K562 (cell line): ENCODE results near the gene CD6. TPM values are rescaled to one million over a fixed set of nuclear protein-coding genes. Genes with fewer than 3 reads are reported as not detected.

ENCODE experiments used
- ATAC-seq: fragments of 200-7000 bp; cut with Tn5 transposase; 3 replicates; pipeline ENCODE4 v1.9.1; 2020; ENCODE audit warnings: moderate library complexity
- BruUV-seq: library from RNA; stranded (reverse); fragments of 400-500 nt; replicated peaks from 2 replicates; lab custom pipeline; 2021; lab: Mats Ljungman, UMichigan
- CTCF ChIA-PET: fragments of 300-600 bp; formaldehyde crosslinking; extraction: SDS; loops from one replicate; lab custom pipeline; 2021; ENCODE audit warnings: low intra/inter-chr PET ratio; lab: Yijun Ruan, JAX
- POLR2A ChIA-PET: fragments of 300-600, 350-650 bp; sonication (Branson Sonifier 250); formaldehyde crosslinking; extraction: SDS; loops from one replicate; lab custom pipeline; 2021; ENCODE audit warnings: antibody characterized with exemption, inconsistent platforms; lab: Yijun Ruan, JAX
- DNase-seq, 4 experiments: peaks; one replicate each; pipeline versions ENCODE4 v3.0.0 to v3.0.0-alpha.2; 2011 to 2018; ENCODE audit warnings: low spot score in 3 of 4, mixed read lengths in 3 of 4; ENCODE audit errors: extremely low read depth in 1 of 4
- FAIRE-seq: peaks from 2 replicates; lab custom pipeline; 2011; peaks lifted over from hg19 to GRCh38; lab: Jason Lieb, UNC
- H2AFZ ChIP-seq: 2 replicates; pipeline ENCODE4 v1.6.0; 2011; ENCODE audit warnings: low read depth, low read length, control low read depth, inconsistent platforms
- H3K27ac ChIP-seq: fragments of 200-600 bp; 3 replicates; pipeline ENCODE4 v1.8.0; 2011; ENCODE audit warnings: low read depth, mild to moderate bottlenecking, control low read depth, inconsistent platforms, low read length, moderate library complexity, mixed read lengths; ENCODE audit errors: extremely low read depth
- H3K27me3 ChIP-seq, 2 experiments: fragments of 300-600 bp in 1 of 2; 2 replicates in 1 of 2; 3 replicates in 1 of 2; pipeline versions ENCODE4 v1.6.0 to v1.8.0; 2011; ENCODE audit warnings: inconsistent platforms in 2 of 2, low read length in 2 of 2, mild to moderate bottlenecking in 1 of 2, mixed read lengths in 1 of 2, moderate library complexity in 1 of 2; ENCODE audit not compliant: control insufficient read depth in 2 of 2, insufficient read depth in 2 of 2
- H3K36me3 ChIP-seq: fragments of 300-600 bp; 3 replicates; pipeline ENCODE4 v1.8.0; 2011; ENCODE audit warnings: mild to moderate bottlenecking, low read length, inconsistent platforms; ENCODE audit not compliant: control insufficient read depth, insufficient read depth
- H3K4me1 ChIP-seq, 2 experiments: fragments of 200-600 bp in 1 of 2; replicated peaks in 1 of 2; 2 replicates in 1 of 2; 3 replicates in 1 of 2; pipeline versions ENCODE4 v1.5.1 to v1.8.0; 2011; ENCODE audit warnings: inconsistent platforms in 2 of 2, low read length in 2 of 2, mild to moderate bottlenecking in 1 of 2, mixed read lengths in 1 of 2, moderate library complexity in 1 of 2; ENCODE audit not compliant: control insufficient read depth in 2 of 2, insufficient read depth in 2 of 2
- H3K4me2 ChIP-seq: 2 replicates; pipeline ENCODE4 v1.6.1; 2011; ENCODE audit warnings: low read length, control low read depth, inconsistent platforms, mixed read lengths; ENCODE audit not compliant: insufficient read depth
- H3K4me3 ChIP-seq: fragments of 200-600 bp; sonication (generic), shearing (Covaris generic); 2 replicates; pipeline ENCODE4 v1.5.1; 2016; ENCODE audit warnings: control low read depth, inconsistent platforms
- H3K79me2 ChIP-seq: fragments of 200-600 bp; 3 replicates; pipeline ENCODE4 v1.8.0; 2011; ENCODE audit warnings: low read length, inconsistent platforms; ENCODE audit not compliant: control insufficient read depth, insufficient read depth
- H3K9ac ChIP-seq, 2 experiments: 2 replicates each; pipeline versions ENCODE4 v1.6.0 to v1.6.1; 2011; ENCODE audit warnings: low read depth in 2 of 2, low read length in 2 of 2, control low read depth in 1 of 2, inconsistent platforms in 1 of 2, mild to moderate bottlenecking in 1 of 2, mixed read lengths in 1 of 2; ENCODE audit not compliant: insufficient read depth in 1 of 2
- H3K9me1 ChIP-seq: one replicate; pipeline ENCODE4 v1.6.0; 2011; ENCODE audit warnings: inconsistent platforms, mild to moderate bottlenecking, low read length, moderate library complexity; ENCODE audit not compliant: control insufficient read depth, insufficient read depth
- H3K9me3 ChIP-seq: replicated peaks from 2 replicates; pipeline ENCODE4 v1.5.1; 2011; ENCODE audit warnings: low read depth, low read length, inconsistent platforms; ENCODE audit not compliant: control insufficient read depth, insufficient read depth
- H4K20me1 ChIP-seq: replicated peaks from 2 replicates; pipeline ENCODE4 v1.6.1; 2011; ENCODE audit warnings: low read length, inconsistent platforms, mixed read lengths; ENCODE audit not compliant: control insufficient read depth, insufficient read depth
- ARNT ChIP-seq, 2 experiments: fragments of 450-650 bp; IDR thresholded peaks; 2 replicates each; pipeline ENCODE4 v1.6.1; 2016; ENCODE audit warnings: mild to moderate bottlenecking in 1 of 2
- CBX2 ChIP-seq: fragments of 200-600 bp; sonication (generic); IDR thresholded peaks from one replicate; pipeline ENCODE4 v1.6.1; 2012; ENCODE audit warnings: mild to moderate bottlenecking, low read length, inconsistent platforms; ENCODE audit not compliant: insufficient read depth, poor library complexity, severe bottlenecking
- FOXP1 ChIP-seq: sonication (generic); formaldehyde crosslinking; IDR thresholded peaks from 2 replicates; pipeline ENCODE4 v1.8.0; 2022; ENCODE audit warnings: mild to moderate bottlenecking, missing genetic modification reagents
- HDAC6 ChIP-seq: IDR thresholded peaks from 2 replicates; pipeline ENCODE4 v1.6.1; 2012; ENCODE audit warnings: low read depth, mild to moderate bottlenecking, control low read depth, inconsistent platforms, low read length, moderate library complexity
- LARP7 ChIP-seq: fragments of 450-650 bp; IDR thresholded peaks from 2 replicates; pipeline ENCODE4 v1.6.1; 2016
- PCBP2 ChIP-seq: fragments of 200-400 bp; formaldehyde crosslinking; IDR thresholded peaks from 2 replicates; pipeline ENCODE4 v1.6.1; 2018; ENCODE audit warnings: low read length, low read depth, mild to moderate bottlenecking, moderate library complexity; ENCODE audit not compliant: poor library complexity, severe bottlenecking
- POLR2G ChIP-seq: fragments of 200-400 bp; formaldehyde crosslinking; IDR thresholded peaks from 2 replicates; pipeline ENCODE4 v1.6.1; 2017; ENCODE audit warnings: low read depth, mild to moderate bottlenecking, antibody characterized with exemption, low read length, moderate library complexity
- RFX5 ChIP-seq: IDR thresholded peaks from 2 replicates; pipeline ENCODE4 v1.6.1; 2011; ENCODE audit warnings: low read depth, mild to moderate bottlenecking, improper control_type of control experiment, low read length
- WHSC1 ChIP-seq: IDR thresholded peaks from one replicate; pipeline ENCODE4 v1.6.1; 2012; ENCODE audit warnings: low read length, control low read depth, inconsistent platforms
- ZKSCAN8 ChIP-seq: fragments of 200-800 bp; sonication (Bioruptor generic); IDR thresholded peaks from 2 replicates; pipeline ENCODE4 v1.6.1; 2016; ENCODE audit warnings: missing genetic modification characterization, missing compliant biosample characterization
- ZNF12 ChIP-seq: sonication (generic); formaldehyde crosslinking; IDR thresholded peaks from 2 replicates; pipeline ENCODE4 v1.4.0; 2020; ENCODE audit warnings: mild to moderate bottlenecking, missing genetic modification reagents
- ZNF436 ChIP-seq: fragments of 250-450, 450-650 bp; sonication (Bioruptor Pico); formaldehyde crosslinking; IDR thresholded peaks from 2 replicates; pipeline ENCODE4 v1.7.0; 2020; ENCODE audit warnings: mild to moderate bottlenecking
- WGBS: fragments of 100-300 bp; shearing (Covaris generic); methylation state at CpG from one replicate; pipeline ENCODE4 v1.1.6; 2016; ENCODE audit warnings: low coverage, mixed read lengths; ENCODE audit not compliant: insufficient coverage; ENCODE audit errors: missing lambda C conversion rate; 5-methylcytosine and 5-hydroxymethylcytosine counted together
- in situ Hi-C: fragments of 300-500 bp; cut with MboI; formaldehyde crosslinking; loops from 4 replicates; pipeline ENCODE4 v1.15.0; 2018; ENCODE audit warnings: inconsistent platforms, mixed read lengths
- intact Hi-C: fragments of 100-400 bp; cut with micrococcal nuclease; formaldehyde crosslinking; loops from 2 replicates; pipeline ENCODE4 v1.14.2; 2022
- polyA plus RNA-seq, 8 experiments: library from polyadenylated mRNA; depleted of rRNA in 4 of 8; stranded (reverse) in 5 of 8; unstranded in 3 of 8; fragments of >200 nt; fragmentation: Nextera tagmentation in 2 of 8; fragmentation: Illumina TruSeq in 1 of 8; extraction: Ambion mirVana in 2 of 8; extraction: Trizol in 1 of 8; gene quantifications; 2 replicates each; pipeline versions ENCODE4 v1.2.1 to v1.2.3, GENCODE V29; 2011 to 2014; ENCODE audit warnings: inconsistent platforms in 1 of 8, missing spikeins in 1 of 8
- total RNA-seq, 7 experiments: library from RNA; depleted of rRNA in 6 of 7; stranded (reverse); fragments of >200 nt in 6 of 7; fragmentation: Illumina TruSeq in 2 of 7; extraction: Trizol in 2 of 7; gene quantifications; 2 replicates each; pipeline versions ENCODE4 v1.2.1 to v1.2.3, GENCODE V29; 2011 to 2021; ENCODE audit warnings: low replicate concordance in 1 of 7
- TF ChIP-seq, protein P1 (sequence below), 3 experiments: fragments of 200-800 bp in 1 of 3; fragments of 250-450 bp in 1 of 3; fragments of 450-650 bp in 1 of 3; sonication (Bioruptor Pico) in 1 of 3; sonication (Bioruptor generic) in 1 of 3; formaldehyde crosslinking in 1 of 3; IDR thresholded peaks; 2 replicates each; pipeline versions ENCODE4 v1.6.1 to v1.8.0; 2016 to 2022; ENCODE audit warnings: mild to moderate bottlenecking in 2 of 3, missing genetic modification characterization in 2 of 3, missing compliant biosample characterization in 1 of 3, moderate library complexity in 1 of 3
- TF ChIP-seq, protein P2 (sequence below), 2 experiments: fragments of 450-650 bp in 1 of 2; sonication (generic) in 1 of 2; formaldehyde crosslinking; conservative IDR thresholded peaks; 2 replicates each; pipeline versions ENCODE4 v1.4.0 to v1.8.1; 2020 to 2022; ENCODE audit warnings: mild to moderate bottlenecking in 1 of 2, missing genetic modification reagents in 1 of 2
- TF ChIP-seq, protein P3 (sequence below): sonication (generic); formaldehyde crosslinking; IDR thresholded peaks from 2 replicates; pipeline ENCODE4 v1.8.0; 2022; ENCODE audit warnings: mild to moderate bottlenecking, missing genetic modification reagents

CD6 gene
- total and polyA plus RNA-seq, 9 of the 15 experiments (the other 6 are each of a cell fraction or from before 2014, with no cell fraction given) = 0.84 TPM; not detected in 8

DNA sequence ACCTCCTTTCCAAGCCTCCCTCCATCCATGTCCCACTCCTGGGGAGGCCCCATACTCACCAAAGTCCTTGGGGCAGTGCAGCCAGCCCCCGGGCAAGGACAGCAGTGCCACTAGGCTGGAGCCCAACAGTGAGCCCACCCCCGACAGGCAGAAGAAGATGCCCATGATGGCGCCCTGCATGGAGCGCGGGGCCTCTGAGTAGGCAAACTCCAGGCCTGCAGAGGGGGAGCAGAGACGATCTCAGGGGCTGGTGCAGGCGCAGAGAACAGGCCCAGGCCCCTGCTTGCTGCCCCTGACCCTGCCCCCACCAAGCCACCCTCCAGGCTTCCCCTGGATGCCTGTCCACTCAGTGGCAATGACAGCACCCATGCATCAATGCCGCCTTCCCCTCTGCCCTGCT is 33.7 kb upstream of the CD6 start:
- CTCF ChIA-PET = no interaction called here
- H3K4me1 ChIP-seq = peaks cover 0 to 20% of the 10 kb centered on the region in 2 experiments; a peak in 1 of 5 replicates
- no peaks in the 10 kb centered on the region for H3K9me1 ChIP-seq
- no peak overlapping the region for H2AFZ ChIP-seq
- ATAC-seq (no peak), DNase-seq (no peak), FAIRE-seq (no peak)
- H3K4me3 ChIP-seq = no peak overlapping the region
- H4K20me1 ChIP-seq = peaks cover 16% of the 10 kb centered on the region
- no peak overlapping the region for H3K4me2 ChIP-seq
- no peaks in the 10 kb centered on the region for H3K36me3 ChIP-seq
- no TSS peak for BruUV-seq
- in situ Hi-C loops = no loop called here
- peaks cover 67 to 88% of the 10 kb centered on the region in 2 experiments for H3K27me3 ChIP-seq
- intact Hi-C loops = no loop called here
- H3K9me3 ChIP-seq = no peaks in the 10 kb centered on the region
- H3K79me2 ChIP-seq = no peaks in the 10 kb centered on the region
- POLR2A ChIA-PET = no interaction called here
- H3K9ac ChIP-seq = no peak overlapping the region
- H3K27ac ChIP-seq = no peak overlapping the region
- 2% methylated on average over 8 of the region's 8 CpGs for WGBS
- TF ChIP-seq, protein P1, sequence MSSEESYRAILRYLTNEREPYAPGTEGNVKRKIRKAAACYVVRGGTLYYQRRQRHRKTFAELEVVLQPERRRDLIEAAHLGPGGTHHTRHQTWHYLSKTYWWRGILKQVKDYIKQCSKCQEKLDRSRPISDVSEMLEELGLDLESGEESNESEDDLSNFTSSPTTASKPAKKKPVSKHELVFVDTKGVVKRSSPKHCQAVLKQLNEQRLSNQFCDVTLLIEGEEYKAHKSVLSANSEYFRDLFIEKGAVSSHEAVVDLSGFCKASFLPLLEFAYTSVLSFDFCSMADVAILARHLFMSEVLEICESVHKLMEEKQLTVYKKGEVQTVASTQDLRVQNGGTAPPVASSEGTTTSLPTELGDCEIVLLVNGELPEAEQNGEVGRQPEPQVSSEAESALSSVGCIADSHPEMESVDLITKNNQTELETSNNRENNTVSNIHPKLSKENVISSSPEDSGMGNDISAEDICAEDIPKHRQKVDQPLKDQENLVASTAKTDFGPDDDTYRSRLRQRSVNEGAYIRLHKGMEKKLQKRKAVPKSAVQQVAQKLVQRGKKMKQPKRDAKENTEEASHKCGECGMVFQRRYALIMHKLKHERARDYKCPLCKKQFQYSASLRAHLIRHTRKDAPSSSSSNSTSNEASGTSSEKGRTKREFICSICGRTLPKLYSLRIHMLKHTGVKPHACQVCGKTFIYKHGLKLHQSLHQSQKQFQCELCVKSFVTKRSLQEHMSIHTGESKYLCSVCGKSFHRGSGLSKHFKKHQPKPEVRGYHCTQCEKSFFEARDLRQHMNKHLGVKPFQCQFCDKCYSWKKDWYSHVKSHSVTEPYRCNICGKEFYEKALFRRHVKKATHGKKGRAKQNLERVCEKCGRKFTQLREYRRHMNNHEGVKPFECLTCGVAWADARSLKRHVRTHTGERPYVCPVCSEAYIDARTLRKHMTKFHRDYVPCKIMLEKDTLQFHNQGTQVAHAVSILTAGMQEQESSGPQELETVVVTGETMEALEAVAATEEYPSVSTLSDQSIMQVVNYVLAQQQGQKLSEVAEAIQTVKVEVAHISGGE (CRISPR knock-in tag; IDR thresholded peaks at IDR 0.05) = no peak
- no peak for TF ChIP-seq CBX2
- no peak for TF ChIP-seq FOXP1 (CRISPR knock-in tag)
- TF ChIP-seq RFX5 = no peak
- TF ChIP-seq ZNF12 (CRISPR knock-in tag) = no peak
- TF ChIP-seq ZKSCAN8 (CRISPR knock-in tag) = no peak
- no peak for TF ChIP-seq WHSC1
- TF ChIP-seq LARP7 = no peak
- TF ChIP-seq, protein P2, sequence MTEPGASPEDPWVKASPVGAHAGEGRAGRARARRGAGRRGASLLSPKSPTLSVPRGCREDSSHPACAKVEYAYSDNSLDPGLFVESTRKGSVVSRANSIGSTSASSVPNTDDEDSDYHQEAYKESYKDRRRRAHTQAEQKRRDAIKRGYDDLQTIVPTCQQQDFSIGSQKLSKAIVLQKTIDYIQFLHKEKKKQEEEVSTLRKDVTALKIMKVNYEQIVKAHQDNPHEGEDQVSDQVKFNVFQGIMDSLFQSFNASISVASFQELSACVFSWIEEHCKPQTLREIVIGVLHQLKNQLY (CRISPR knock-in tag; conservative IDR thresholded peaks at IDR 0.05) = no peak
- TF ChIP-seq HDAC6 = no peak
- TF ChIP-seq PCBP2 = no peak
- TF ChIP-seq POLR2G = no peak
- TF ChIP-seq ARNT (IDR thresholded peaks at IDR 0.05) = no peak
- no peak for TF ChIP-seq ZNF436 (CRISPR knock-in tag)
- TF ChIP-seq, protein P3, sequence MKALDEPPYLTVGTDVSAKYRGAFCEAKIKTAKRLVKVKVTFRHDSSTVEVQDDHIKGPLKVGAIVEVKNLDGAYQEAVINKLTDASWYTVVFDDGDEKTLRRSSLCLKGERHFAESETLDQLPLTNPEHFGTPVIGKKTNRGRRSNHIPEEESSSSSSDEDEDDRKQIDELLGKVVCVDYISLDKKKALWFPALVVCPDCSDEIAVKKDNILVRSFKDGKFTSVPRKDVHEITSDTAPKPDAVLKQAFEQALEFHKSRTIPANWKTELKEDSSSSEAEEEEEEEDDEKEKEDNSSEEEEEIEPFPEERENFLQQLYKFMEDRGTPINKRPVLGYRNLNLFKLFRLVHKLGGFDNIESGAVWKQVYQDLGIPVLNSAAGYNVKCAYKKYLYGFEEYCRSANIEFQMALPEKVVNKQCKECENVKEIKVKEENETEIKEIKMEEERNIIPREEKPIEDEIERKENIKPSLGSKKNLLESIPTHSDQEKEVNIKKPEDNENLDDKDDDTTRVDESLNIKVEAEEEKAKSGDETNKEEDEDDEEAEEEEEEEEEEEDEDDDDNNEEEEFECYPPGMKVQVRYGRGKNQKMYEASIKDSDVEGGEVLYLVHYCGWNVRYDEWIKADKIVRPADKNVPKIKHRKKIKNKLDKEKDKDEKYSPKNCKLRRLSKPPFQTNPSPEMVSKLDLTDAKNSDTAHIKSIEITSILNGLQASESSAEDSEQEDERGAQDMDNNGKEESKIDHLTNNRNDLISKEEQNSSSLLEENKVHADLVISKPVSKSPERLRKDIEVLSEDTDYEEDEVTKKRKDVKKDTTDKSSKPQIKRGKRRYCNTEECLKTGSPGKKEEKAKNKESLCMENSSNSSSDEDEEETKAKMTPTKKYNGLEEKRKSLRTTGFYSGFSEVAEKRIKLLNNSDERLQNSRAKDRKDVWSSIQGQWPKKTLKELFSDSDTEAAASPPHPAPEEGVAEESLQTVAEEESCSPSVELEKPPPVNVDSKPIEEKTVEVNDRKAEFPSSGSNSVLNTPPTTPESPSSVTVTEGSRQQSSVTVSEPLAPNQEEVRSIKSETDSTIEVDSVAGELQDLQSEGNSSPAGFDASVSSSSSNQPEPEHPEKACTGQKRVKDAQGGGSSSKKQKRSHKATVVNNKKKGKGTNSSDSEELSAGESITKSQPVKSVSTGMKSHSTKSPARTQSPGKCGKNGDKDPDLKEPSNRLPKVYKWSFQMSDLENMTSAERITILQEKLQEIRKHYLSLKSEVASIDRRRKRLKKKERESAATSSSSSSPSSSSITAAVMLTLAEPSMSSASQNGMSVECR (CRISPR knock-in tag) = no peak
